Sigmoid colon (tissue), 7 donors: ENCODE data around the gene TPH2. TPM values are rescaled to one million over a fixed set of nuclear protein-coding genes. Genes with fewer than 3 reads are reported as not detected.
A peak's percentile ranks its signal among the peaks of the same experiment; 100 is the strongest.

ENCODE experiments used
- DNase-seq: peaks from one replicate; pipeline ENCODE4 v3.0.0-alpha.2; 2019
- H3K27ac ChIP-seq, 4 donors: fragments of 200-600 bp; sonication (generic); one replicate each; pipeline ENCODE4 v1.5.1; 2016 to 2019; ENCODE audit warnings: mild to moderate bottlenecking in 1 of 4
- H3K27me3 ChIP-seq, 3 donors: fragments of 200-600 bp; sonication (generic); one replicate each; pipeline ENCODE4 v1.5.1; 2019; ENCODE audit warnings: mild to moderate bottlenecking in 1 of 3
- H3K36me3 ChIP-seq, 4 donors: fragments of 200-600 bp; sonication (generic); one replicate each; pipeline ENCODE4 v1.5.1; 2016 to 2019
- H3K4me1 ChIP-seq, 4 donors: fragments of 200-600 bp; sonication (generic); one replicate each; pipeline ENCODE4 v1.5.1; 2017 to 2019
- H3K4me3 ChIP-seq, 4 donors: fragments of 200-600 bp; sonication (generic); one replicate each; pipeline ENCODE4 v1.5.1; 2017 to 2019; ENCODE audit warnings: mild to moderate bottlenecking in 2 of 4, moderate library complexity in 1 of 4
- H3K9me3 ChIP-seq, 4 donors: fragments of 200-600 bp in 3 of 4; sonication (generic) in 3 of 4; one replicate each; pipeline versions ENCODE4 v1.5.1 to v1.6.1; 2013 to 2019
- CTCF ChIP-seq, 4 experiments: fragments of 450-650 bp in 3 of 4; fragments of 200-600 bp in 1 of 4; IDR thresholded peaks; one replicate each; pipeline ENCODE4 v1.5.1; 2016 to 2019; ENCODE audit warnings: antibody characterized with exemption in 4 of 4, mild to moderate bottlenecking in 3 of 4, moderate library complexity in 2 of 4
- EP300 ChIP-seq, 4 donors: sonication (generic); formaldehyde crosslinking; IDR thresholded peaks; one replicate each; pipeline ENCODE4 v1.6.1; 2017; ENCODE audit warnings: antibody characterized with exemption in 4 of 4
- POLR2A ChIP-seq, 2 donors: fragments of 450-650 bp; IDR thresholded peaks; one replicate each; pipeline ENCODE4 v1.6.1; 2016; ENCODE audit warnings: antibody characterized with exemption in 2 of 2, mild to moderate bottlenecking in 2 of 2, moderate library complexity in 2 of 2
- POLR2AphosphoS5 ChIP-seq, 4 donors: sonication (generic); formaldehyde crosslinking; IDR thresholded peaks; one replicate each; pipeline ENCODE4 v1.6.1; 2017; ENCODE audit warnings: antibody characterized with exemption in 4 of 4
- WGBS, 2 donors: extraction: QIAGEN DNeasy Blood & Tissue Kit; methylation state at CpG; one replicate each; pipeline ENCODE4 v1.1.7; 2013; 5-methylcytosine and 5-hydroxymethylcytosine counted together
- intact Hi-C: fragments of 100-400 bp; cut with DNase I; formaldehyde crosslinking; loops from one replicate; pipeline ENCODE4 v1.15.1; 2023
- polyA plus RNA-seq, 3 donors: library from polyadenylated mRNA; stranded (reverse); fragments of 200-250 nt; gene quantifications; one replicate each; pipeline ENCODE4 v1.2.3, GENCODE V29; 2013
- total RNA-seq, 4 donors: library from RNA; depleted of rRNA; stranded (reverse); fragments of >200 nt; gene quantifications; one replicate each; pipeline ENCODE4 v1.1.0, GENCODE V29; 2016
- donor health status: healthy with polysubstance abuse.
- donor health status: Bipolar disorder and iron deficiency.
- donor health status: healthy.

Gene TPH2
- total and polyA plus RNA-seq, 7 donors = 0.14 to 0.55 (median 0.36) TPM; not detected in 4

GRCh38 chr12:72054511-72054910, 115.9 kb downstream of the TPH2 start:
- no peak overlapping the region for H3K27ac ChIP-seq
- H3K9me3 ChIP-seq = no peaks in the 10 kb centered on the region
- no peaks in the 10 kb centered on the region for H3K27me3 ChIP-seq
- intact Hi-C loops = no loop called here
- no peak overlapping the region for H3K4me3 ChIP-seq
- no peak for TF ChIP-seq POLR2A (IDR thresholded peaks at IDR 0.05)
- no peak for TF ChIP-seq CTCF (IDR thresholded peaks at IDR 0.05)
- TF ChIP-seq POLR2AphosphoS5 (IDR thresholded peaks at IDR 0.05) = no peak
- no peak for TF ChIP-seq EP300 (IDR thresholded peaks at IDR 0.05)
- no peaks in the 10 kb centered on the region for H3K36me3 ChIP-seq
- DNase-seq = no peak
- 49 to 71% methylated on average over 2 of the region's 2 CpGs for WGBS, 2 donors
- peaks cover 0 to 5% (median 0%) of the 10 kb centered on the region in 4 donors for H3K4me1 ChIP-seq

- Histone ChIP-seq H3K27ac (no peak overlapping the region), H3K4me1 (peaks cover 0 to 5% (median 0%) of the 10 kb centered on the region in 4 donors), H3K36me3 (no peaks in the 10 kb centered on the region), H3K27me3 (no peaks in the 10 kb centered on the region), H3K9me3 (no peaks in the 10 kb centered on the region), H3K4me3 (no peak overlapping the region)
- TF ChIP-seq POLR2A (IDR thresholded peaks at IDR 0.05) (no peak), POLR2AphosphoS5 (IDR thresholded peaks at IDR 0.05) (no peak)
- intact Hi-C loops = no loop called here
- DNase-seq = no peak
- 12 to 43% methylated on average over 5 of the region's 5 CpGs for WGBS, 2 donors
Observed at GRCh38 chr12:72057330-72057914, 118.8 kb downstream of the TPH2 start.

DNA sequence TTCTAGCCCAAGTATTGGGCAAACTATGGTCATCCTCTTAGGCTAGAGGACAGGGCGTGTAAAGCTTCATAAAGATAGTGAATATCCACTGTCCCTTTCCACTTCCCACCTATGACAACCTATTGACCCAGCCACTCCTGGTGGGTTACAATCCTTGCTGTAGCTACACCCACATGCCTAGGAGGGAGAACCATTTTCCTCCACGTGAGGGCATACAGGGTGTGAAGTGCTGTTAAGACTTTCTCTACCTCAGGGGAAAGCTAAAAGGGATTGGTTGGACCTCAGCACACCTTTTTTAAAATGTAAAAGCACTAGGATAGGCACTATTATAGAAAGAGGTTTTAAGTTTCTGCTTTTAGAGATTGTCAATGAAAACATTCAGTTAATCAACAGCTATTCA, 124.4 kb downstream of the TPH2 start:
- Histone ChIP-seq H3K4me3 (no peak overlapping the region), H3K9me3 (no peaks in the 10 kb centered on the region), H3K4me1 (peaks cover 0 to 10% (median 0%) of the 10 kb centered on the region in 4 donors), H3K36me3 (no peaks in the 10 kb centered on the region), H3K27ac (no peak overlapping the region), H3K27me3 (no peaks in the 10 kb centered on the region)
- intact Hi-C loops = no loop called here
- TF ChIP-seq CTCF (IDR thresholded peaks at IDR 0.05) (no peak), EP300 (IDR thresholded peaks at IDR 0.05) (no peak), POLR2A (IDR thresholded peaks at IDR 0.05) (no peak), POLR2AphosphoS5 (IDR thresholded peaks at IDR 0.05) (no peak)
- DNase-seq = no peak
- 29 to 55% methylated on average over 2 of the region's 2 CpGs for WGBS, 2 donors

- Histone ChIP-seq H3K27ac (no peak overlapping the region), H3K4me1 (peaks cover 0 to 21% (median 0%) of the 10 kb centered on the region in 4 donors), H3K27me3 (no peaks in the 10 kb centered on the region), H3K4me3 (no peak overlapping the region), H3K9me3 (no peaks in the 10 kb centered on the region), H3K36me3 (no peaks in the 10 kb centered on the region)
- no peak for TF ChIP-seq POLR2AphosphoS5 (IDR thresholded peaks at IDR 0.05)
- no peak for TF ChIP-seq CTCF (IDR thresholded peaks at IDR 0.05)
- no peak for TF ChIP-seq POLR2A (IDR thresholded peaks at IDR 0.05)
- no peak for TF ChIP-seq EP300 (IDR thresholded peaks at IDR 0.05)
- DNase-seq = no peak
- 84 to 93% methylated on average over 2 of the region's 2 CpGs for WGBS, 2 donors
- intact Hi-C loops = no loop called here
Observed at GRCh38 chr12:72071030-72071429, 132.4 kb downstream of the TPH2 start.

GRCh38 chr12:72072592-72073212, 134.1 kb downstream of the TPH2 start:
- Histone ChIP-seq H3K27ac (peak overlapping the region in 1 of 4 donors; percentile 40), H3K9me3 (no peaks in the 10 kb centered on the region), H3K4me1 (peaks cover 0 to 13% (median 0%) of the 10 kb centered on the region in 4 donors), H3K36me3 (no peaks in the 10 kb centered on the region), H3K27me3 (no peaks in the 10 kb centered on the region), H3K4me3 (no peak overlapping the region)
- no peak for TF ChIP-seq POLR2AphosphoS5 (IDR thresholded peaks at IDR 0.05)
- TF ChIP-seq EP300 (IDR thresholded peaks at IDR 0.05) = no peak
- TF ChIP-seq POLR2A (IDR thresholded peaks at IDR 0.05) = no peak
- no peak for TF ChIP-seq CTCF (IDR thresholded peaks at IDR 0.05)
- 60 to 71% methylated on average over 1 of the region's 1 CpG for WGBS, 2 donors
- intact Hi-C loops = no loop called here
- DNase-seq = no peak
